Activated CD4-positive, alpha-beta T cell treated with anti-CD3 and anti-CD28 coated beads, Interleukin-2, amount 10 ng/mL, durations not matched to agents 24 days and 14 days (primary cell): ENCODE data around the gene COG5. TPM values are rescaled to one million over a fixed set of nuclear protein-coding genes. Genes with fewer than 3 reads are reported as not detected.
A peak's percentile ranks its signal among the peaks of the same experiment; 100 is the strongest.

Source experiments
- DNase-seq: peaks from one replicate; pipeline ENCODE4 v3.0.0; 2022
- H3K27ac Mint-ChIP-seq: one replicate; pipeline ENCODE4 v1.8.0; 2022; ENCODE audit warnings: mild to moderate bottlenecking, mixed read lengths
- H3K27me3 Mint-ChIP-seq: one replicate; pipeline ENCODE4 v1.8.0; 2022; ENCODE audit warnings: mixed read lengths
- H3K36me3 Mint-ChIP-seq: one replicate; pipeline ENCODE4 v1.8.0; 2022; ENCODE audit warnings: low read depth, mild to moderate bottlenecking, mixed read lengths
- H3K4me1 Mint-ChIP-seq: one replicate; pipeline ENCODE4 v1.8.0; 2021; ENCODE audit warnings: mixed read lengths
- H3K4me3 Mint-ChIP-seq: one replicate; pipeline ENCODE4 v1.8.0; 2022; ENCODE audit warnings: mild to moderate bottlenecking, moderate library complexity, mixed read lengths
- H3K9me3 Mint-ChIP-seq: one replicate; pipeline ENCODE4 v1.8.0; 2021; ENCODE audit warnings: mixed read lengths
- intact Hi-C: fragments of 100-400 bp; cut with micrococcal nuclease; formaldehyde crosslinking; loops from one replicate; pipeline ENCODE4 v1.15.1; 2023
- total RNA-seq: library from RNA; stranded (reverse); gene quantifications from 2 replicates; pipeline ENCODE4 v1.2.3, GENCODE V29; 2022

COG5 gene
- total RNA-seq, 1 donor from 2014 or later: 43.3 TPM

DNA sequence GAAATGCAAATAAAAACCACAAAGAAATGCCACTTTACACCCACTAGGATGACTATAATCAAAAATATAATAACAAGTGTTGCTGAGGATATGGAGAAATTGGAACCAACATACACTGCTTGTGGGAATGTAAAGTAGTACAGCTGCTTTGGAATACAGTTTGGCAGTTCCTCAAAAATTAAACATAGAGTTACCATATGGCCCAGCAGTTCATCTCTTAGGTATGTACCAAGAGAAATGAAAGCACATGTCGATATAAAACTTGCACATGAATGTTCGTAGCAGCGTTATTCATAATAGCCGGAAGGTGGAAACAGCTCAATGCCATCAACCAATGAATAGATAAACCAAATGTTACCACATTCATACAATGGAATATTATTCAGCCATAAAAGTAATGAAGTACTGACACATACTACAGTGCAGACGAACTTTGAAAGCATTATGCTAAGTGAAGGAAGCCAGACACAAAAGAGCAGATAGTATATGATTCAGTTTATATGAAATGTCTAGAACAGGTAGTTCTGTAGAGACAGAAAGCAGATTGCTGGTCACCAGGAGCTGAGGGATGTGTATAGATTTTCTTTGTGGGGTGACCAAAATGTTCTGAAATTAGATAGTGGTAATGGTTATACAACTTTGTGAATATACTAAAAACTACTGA, 28.8 kb upstream of the COG5 start:
- Mint-ChIP-seq H3K36me3 (peaks cover 29% of the 10 kb centered on the region), H3K4me3 (no peak overlapping the region), H3K9me3 (no peaks in the 10 kb centered on the region), H3K4me1 (peaks cover 2% of the 10 kb centered on the region), H3K27me3 (no peaks in the 10 kb centered on the region), H3K27ac (no peak overlapping the region)
- intact Hi-C loops: no loop called here
- no peak for DNase-seq

DNA sequence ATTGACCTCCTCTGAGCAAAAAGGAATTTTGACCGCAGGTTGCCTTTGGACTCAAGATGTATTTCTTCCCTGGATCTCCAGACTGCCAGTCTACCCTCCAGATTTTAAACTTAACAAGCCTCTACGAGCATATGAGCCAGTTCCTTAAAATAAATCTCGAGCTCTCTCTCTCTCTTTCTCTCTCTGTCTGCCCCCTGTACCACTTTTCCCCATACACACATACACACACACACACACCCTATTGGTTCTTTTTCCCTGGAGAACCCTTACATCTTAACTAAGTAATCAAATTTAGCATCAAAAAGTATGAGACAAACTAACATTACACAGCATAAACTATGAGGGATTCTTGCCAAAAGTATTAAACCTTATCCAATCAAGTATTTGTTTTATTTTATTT, 27.7 kb upstream of the COG5 start:
- peaks cover 29% of the 10 kb centered on the region for H3K36me3 Mint-ChIP-seq
- H3K27me3 Mint-ChIP-seq: no peaks in the 10 kb centered on the region
- H3K27ac Mint-ChIP-seq: no peak overlapping the region
- H3K4me3 Mint-ChIP-seq: no peak overlapping the region
- DNase-seq: no peak
- intact Hi-C loops: no loop called here
- H3K9me3 Mint-ChIP-seq: no peaks in the 10 kb centered on the region
- H3K4me1 Mint-ChIP-seq: peaks cover 2% of the 10 kb centered on the region

DNA sequence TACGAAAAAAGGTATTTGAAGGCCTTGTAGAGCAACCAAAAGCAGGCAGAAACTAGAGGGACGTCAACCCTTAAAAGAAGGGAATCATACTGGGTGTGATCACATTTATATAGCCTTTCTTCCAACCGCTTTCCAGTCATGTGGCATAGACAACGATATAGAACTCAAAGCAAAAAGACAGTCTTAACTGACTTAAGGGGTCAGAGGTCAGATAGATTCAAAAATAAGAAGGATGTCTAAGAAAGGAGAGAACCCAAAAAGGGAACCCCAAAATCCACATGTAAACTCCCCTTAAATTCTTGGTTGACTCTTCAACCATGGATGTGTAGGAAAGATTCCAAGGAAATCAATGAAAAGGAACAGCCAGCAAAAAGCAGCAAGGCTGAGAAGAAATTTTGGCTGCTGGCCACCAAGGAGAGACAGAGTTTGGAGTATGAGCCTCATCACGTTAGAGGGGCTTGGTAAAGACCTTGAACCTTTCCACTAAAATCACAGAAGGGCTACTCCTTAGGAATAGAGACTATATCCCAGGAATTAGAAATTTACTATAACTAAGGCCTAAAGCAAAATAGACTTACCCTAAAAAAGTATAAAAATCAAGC, 24.9 kb upstream of the COG5 start:
- Mint-ChIP-seq H3K36me3 (peaks cover 31% of the 10 kb centered on the region), H3K27ac (no peak overlapping the region), H3K4me3 (no peak overlapping the region), H3K27me3 (no peaks in the 10 kb centered on the region), H3K9me3 (no peaks in the 10 kb centered on the region), H3K4me1 (peaks cover 7% of the 10 kb centered on the region)
- intact Hi-C loops: no loop called here
- DNase-seq: no peak

DNA sequence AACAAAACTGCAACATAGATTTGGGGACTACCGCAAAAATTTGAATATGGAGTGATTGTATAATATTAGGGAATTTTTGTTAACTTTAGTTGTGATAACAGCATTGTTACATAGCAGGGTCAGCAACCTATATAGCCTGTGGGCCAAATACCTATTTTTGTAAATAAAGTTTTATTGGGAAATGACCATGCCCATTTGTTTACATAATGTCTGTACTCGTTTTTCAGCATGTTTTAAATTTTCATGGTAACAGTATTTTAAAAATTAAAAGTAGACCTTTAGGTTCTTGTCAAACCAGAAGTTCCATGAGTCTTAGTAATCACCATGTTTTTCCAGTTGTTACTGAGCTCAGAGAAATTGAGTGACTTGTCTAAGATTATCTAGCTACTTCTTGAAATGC, 21.0 kb upstream of the COG5 start:
- no peak for DNase-seq
- no peaks in the 10 kb centered on the region for H3K9me3 Mint-ChIP-seq
- H3K27me3 Mint-ChIP-seq: no peaks in the 10 kb centered on the region
- H3K4me3 Mint-ChIP-seq: no peak overlapping the region
- H3K4me1 Mint-ChIP-seq: peaks cover 20% of the 10 kb centered on the region
- H3K27ac Mint-ChIP-seq: no peak overlapping the region
- peaks cover 25% of the 10 kb centered on the region for H3K36me3 Mint-ChIP-seq
- intact Hi-C loops: loop anchor here (5.0 kb wide), 2 partner anchors 122 to 158 kb away; partner anchors contain the start of gene CBLL1

DNA sequence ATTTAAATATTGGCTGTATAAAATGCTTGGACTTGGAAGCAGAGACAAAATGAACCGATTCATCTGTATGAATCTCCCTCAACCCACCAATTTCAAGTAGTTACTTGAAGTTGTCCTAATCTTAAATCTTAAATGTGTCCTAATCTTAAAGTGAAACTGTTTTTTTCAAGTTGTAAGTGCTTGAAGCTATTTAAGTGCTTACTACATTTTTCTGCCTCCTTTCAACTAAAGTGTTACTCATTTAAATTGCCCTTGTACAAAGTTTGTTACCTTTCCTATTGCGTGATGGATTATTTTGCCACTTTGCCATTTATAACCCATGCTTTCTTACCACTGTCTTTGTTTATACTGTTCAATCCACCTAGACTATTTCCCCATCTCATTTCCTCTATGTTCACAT, 19.2 kb upstream of the COG5 start:
- intact Hi-C loops: loop anchor here (5.0 kb wide), 2 partner anchors 121 to 159 kb away; partner anchors contain the start of gene CBLL1
- Mint-ChIP-seq H3K4me3 (peak overlapping the region; percentile 22), H3K36me3 (peaks cover 23% of the 10 kb centered on the region), H3K9me3 (no peaks in the 10 kb centered on the region), H3K27ac (no peak overlapping the region), H3K27me3 (no peaks in the 10 kb centered on the region), H3K4me1 (peaks cover 23% of the 10 kb centered on the region)
- DNase-seq: no peak

DNA sequence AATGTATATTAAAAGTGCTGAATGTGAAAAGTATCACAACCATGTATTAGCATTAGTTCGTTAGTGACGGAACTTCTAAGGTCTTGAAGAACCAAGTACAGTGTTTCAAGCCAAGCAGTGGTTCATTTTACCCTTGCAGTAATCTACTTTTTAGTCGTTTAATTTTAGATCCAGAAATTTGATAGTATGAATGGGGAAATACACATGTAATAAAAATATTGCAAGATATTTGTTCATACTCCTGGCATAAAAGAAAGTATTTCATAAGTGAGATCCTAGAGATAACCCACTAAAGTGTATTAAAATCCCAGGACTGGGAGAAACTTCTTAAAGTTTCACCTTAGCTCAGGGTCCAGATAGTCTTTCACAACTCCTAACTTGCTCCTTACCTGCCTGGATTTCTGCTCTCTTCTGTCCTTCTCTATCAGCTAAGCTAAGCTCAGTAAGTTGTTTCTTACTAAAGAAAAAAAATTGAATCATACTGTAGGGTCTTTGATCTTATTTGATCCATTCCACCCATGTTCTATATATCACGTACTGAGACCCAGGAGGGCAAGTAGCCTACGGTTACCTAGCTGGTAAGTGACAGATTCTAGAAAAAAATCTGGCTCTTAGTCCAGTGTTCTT, 17.8 kb upstream of the COG5 start:
- no peak for DNase-seq
- Mint-ChIP-seq H3K4me1 (peaks cover 25% of the 10 kb centered on the region), H3K36me3 (peaks cover 23% of the 10 kb centered on the region), H3K4me3 (peak overlapping the region; percentile 62), H3K27me3 (no peaks in the 10 kb centered on the region), H3K27ac (no peak overlapping the region), H3K9me3 (no peaks in the 10 kb centered on the region)
- intact Hi-C loops: loop anchor here (5.0 kb wide), 2 partner anchors 119 to 161 kb away; partner anchors contain the start of gene CBLL1

DNA sequence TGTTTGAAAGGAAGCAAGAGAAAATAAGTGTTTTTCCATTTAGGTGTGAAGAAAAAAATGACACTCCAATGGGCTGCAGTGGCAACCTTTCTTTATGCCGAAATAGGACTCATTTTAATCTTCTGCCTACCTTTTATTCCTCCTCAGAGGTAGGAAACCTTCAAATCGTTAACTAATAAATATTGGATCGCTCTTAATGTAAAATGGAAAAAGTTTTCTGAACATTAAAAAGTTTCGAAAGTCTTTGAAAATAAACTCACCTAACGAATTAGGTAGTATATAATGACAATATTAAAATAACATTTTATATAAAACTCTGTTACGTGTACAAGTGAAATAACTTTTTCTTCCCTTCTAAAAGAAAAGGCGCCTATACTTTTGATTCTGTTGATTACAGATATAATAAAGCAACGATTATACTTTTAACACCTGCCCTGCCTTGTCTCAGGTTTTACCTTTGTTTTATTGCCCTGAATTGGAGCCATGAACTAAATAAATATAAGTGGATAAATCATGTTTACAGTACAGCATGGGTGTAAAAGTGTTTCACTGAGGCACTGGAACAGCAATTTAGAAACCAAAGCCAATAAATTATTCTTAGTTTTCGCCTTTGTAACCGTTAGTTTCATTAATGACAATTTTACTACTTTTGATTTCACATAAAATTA, 17.1 kb upstream of the COG5 start:
- H3K27me3 Mint-ChIP-seq: no peaks in the 10 kb centered on the region
- intact Hi-C loops: loop anchor here (1.0 to 5.0 kb wide), 5 partner anchors 18 to 161 kb away; partner anchors contain the start of genes CBLL1, COG5 and DUS4L
- H3K36me3 Mint-ChIP-seq: peaks cover 20% of the 10 kb centered on the region
- no peak for DNase-seq
- peaks cover 25% of the 10 kb centered on the region for H3K4me1 Mint-ChIP-seq
- H3K4me3 Mint-ChIP-seq: peak overlapping the region; percentile 91
- H3K27ac Mint-ChIP-seq: peak overlapping the region; percentile 48
- no peaks in the 10 kb centered on the region for H3K9me3 Mint-ChIP-seq

DNA sequence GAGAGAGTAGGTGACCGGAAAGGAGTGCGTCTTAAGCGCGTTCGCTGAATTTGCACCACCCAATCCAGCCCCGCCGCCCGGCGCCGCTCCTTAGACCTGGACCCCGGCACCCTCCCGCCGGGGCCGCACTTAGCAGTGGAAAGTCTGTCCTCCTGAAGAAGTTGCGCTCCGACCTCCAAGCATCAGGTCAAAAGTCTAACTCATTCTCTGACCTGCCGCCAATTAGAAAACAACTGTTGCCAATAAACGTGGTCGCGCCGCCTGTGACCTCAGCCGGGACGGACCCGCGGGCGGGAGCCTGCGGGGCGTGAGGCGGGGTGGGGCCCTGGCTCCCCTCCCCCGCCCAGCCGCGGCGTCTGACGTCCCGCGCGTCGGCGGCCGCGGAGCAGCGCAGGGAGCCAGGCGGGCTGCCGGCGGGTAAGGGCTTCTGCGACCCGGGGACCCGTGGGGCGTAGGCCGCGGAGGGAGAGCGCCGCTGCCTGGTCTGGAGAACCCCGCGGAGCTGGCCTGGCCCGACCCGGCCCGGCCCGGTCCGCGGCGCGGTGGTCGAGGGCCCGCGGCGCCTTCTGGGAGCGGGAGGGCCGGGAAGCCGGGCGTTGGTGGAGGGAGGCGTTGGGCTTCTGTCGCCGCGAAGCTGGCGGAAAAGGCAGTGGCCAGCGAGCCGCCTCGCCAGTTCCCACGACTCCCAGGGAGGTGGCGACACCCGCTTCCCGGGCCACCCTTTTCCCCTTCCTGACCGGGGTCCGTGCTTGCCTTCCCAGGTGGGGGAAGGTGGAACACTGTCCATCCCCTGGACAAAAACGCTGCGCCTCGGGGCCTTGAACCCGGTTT, 16.4 kb upstream of the COG5 start, which contains the start of gene BCAP29:
Gene BCAP29, plus strand, starts transcription at position 362 of the 831 bp plus-strand sequence. CDS start 527 bp downstream, outside the sequence.
- H3K27me3 Mint-ChIP-seq: no peaks in the 10 kb centered on the region
- peak; percentile 92 for DNase-seq
- intact Hi-C loops: loop anchor here (1.0 to 5.0 kb wide), 5 partner anchors 17 to 162 kb away; partner anchors contain the start of genes CBLL1, COG5 and DUS4L
- H3K27ac Mint-ChIP-seq: peak within 1 kb of the TSS; percentile 91
- peaks cover 13% of the 10 kb centered on the region for H3K36me3 Mint-ChIP-seq
- peak within 1 kb of the TSS; percentile 91 for H3K4me3 Mint-ChIP-seq
- H3K4me1 Mint-ChIP-seq: peaks cover 25% of the 10 kb centered on the region
- no peaks in the 10 kb centered on the region for H3K9me3 Mint-ChIP-seq

DNA sequence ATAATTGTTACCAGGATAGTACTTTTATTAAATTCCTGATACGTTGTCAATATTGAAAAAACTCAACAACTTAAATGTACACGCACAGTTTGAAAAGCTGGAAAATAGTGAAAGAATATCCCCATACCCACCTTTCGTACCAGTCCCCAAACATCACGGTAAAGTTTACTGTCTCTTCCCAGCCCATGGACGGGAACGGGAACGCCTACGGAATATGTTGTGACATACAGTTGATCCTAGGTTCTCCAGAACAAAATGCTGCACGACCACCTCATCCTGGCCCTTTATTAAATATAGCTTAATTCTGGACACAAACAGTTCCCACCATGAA, 15.8 kb upstream of the COG5 start:
- Mint-ChIP-seq H3K36me3 (peaks cover 12% of the 10 kb centered on the region), H3K9me3 (no peaks in the 10 kb centered on the region), H3K27ac (peak overlapping the region; percentile 91), H3K27me3 (no peaks in the 10 kb centered on the region), H3K4me1 (peaks cover 23% of the 10 kb centered on the region), H3K4me3 (peak overlapping the region; percentile 91)
- DNase-seq: no peak
- intact Hi-C loops: no loop called here

DNA sequence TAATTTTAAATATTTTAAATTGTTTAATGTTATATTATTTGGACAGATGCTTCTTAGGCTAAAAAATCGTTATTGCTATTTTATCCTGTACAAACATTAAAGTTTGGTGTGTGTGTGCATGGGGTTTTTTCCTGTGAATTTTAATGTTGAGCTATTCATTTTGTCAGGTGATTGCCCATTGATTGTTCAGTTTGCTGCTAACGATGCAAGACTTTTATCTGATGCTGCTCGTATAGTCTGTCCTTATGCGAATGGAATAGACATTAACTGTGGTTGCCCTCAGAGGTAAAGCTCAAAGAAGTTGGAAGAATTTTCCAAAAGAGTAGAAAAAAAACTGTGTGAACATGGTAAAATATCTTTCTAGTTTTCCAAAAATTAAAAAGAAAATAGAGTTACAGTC, 9.8 kb upstream of the COG5 start:
- Mint-ChIP-seq H3K27ac (no peak overlapping the region), H3K4me1 (peaks cover 4% of the 10 kb centered on the region)

DNA sequence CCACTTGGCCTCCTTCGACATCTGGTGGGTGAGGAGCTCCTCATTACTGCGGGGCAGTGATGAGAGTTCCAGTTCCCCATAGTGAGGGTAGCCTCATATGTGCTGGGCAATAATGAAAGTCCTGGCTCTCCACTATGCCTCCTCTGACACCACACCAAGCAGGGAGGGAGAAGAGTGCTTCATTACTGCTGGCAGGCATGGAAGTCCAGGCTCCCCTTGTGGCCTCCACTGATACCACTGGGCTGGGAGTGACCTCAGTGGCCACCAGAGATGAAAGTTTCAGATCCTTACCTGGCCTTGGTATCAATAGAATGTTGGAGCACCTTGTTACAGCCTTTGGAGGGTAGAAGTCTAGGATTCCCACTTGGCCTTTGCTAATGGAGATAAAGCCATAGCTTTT, 6.6 kb upstream of the COG5 start:
- no peak overlapping the region for H3K27ac Mint-ChIP-seq
- H3K36me3 Mint-ChIP-seq: peaks cover 26% of the 10 kb centered on the region
- no peaks in the 10 kb centered on the region for H3K9me3 Mint-ChIP-seq
- H3K4me1 Mint-ChIP-seq: peaks cover 4% of the 10 kb centered on the region
- H3K27me3 Mint-ChIP-seq: no peaks in the 10 kb centered on the region
- intact Hi-C loops: no loop called here
- no peak overlapping the region for H3K4me3 Mint-ChIP-seq
- peak; percentile 43 for DNase-seq

More for the DNA sequence above, 9.8 kb upstream of the COG5 start:
- peaks cover 24% of the 10 kb centered on the region for H3K36me3 Mint-ChIP-seq
- no peak overlapping the region for H3K4me3 Mint-ChIP-seq
- no peaks in the 10 kb centered on the region for H3K9me3 Mint-ChIP-seq
- intact Hi-C loops: no loop called here
- no peaks in the 10 kb centered on the region for H3K27me3 Mint-ChIP-seq
- no peak for DNase-seq

DNA sequence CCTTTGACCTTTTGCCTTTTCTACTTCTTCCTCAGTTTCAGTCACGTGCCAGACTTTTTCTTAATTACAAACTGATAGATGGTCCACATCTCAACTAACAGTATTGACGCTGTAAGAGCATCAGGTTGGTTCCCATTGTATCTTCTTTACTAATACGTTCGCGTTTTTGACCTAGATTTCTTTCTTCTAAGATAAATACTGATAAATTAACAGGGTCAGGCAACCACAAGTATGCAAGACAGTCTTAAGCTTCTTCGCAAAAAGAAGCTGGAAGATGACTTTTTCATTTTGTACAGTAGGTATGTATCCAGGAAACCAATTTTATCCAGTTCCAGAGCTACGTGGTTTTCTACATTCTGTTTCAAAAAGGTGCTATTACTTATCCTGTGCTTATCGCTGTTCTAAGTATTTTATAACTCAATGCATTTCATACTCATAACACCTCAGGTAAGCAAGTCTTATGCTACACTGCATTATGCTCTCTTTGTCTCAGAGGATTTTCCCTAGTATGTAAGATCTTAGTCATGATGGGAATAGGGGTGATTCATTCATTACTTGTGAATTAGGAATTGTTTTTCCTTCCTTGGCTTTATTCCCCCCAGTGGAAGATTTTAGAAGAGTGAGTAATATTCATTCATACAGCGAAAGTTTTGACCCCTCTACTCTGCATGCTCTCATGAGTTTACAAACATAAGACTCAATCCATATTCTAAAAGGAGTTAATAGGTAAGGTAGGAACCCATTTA, 1.0 kb upstream of the COG5 start:
- H3K27me3 Mint-ChIP-seq: no peaks in the 10 kb centered on the region
- no peak for DNase-seq
- no peaks in the 10 kb centered on the region for H3K9me3 Mint-ChIP-seq
- H3K36me3 Mint-ChIP-seq: peaks cover 16% of the 10 kb centered on the region
- peak overlapping the region; percentile 85 for H3K27ac Mint-ChIP-seq
- H3K4me1 Mint-ChIP-seq: peaks cover 43% of the 10 kb centered on the region
- intact Hi-C loops: loop anchor here (1.0 to 5.0 kb wide), 5 partner anchors 95 to 328 kb away; partner anchors contain the start of gene DLD
- H3K4me3 Mint-ChIP-seq: peak overlapping the region; percentile 85
